ENCODE measurements around the gene PNO1.

Gene PNO1

GRCh38 chr2:68196120-68196716, 38.5 kb downstream of the PNO1 start:
- no peak overlapping the region for H2BK5ac ChIP-seq (ENCODE audit: low read length)
- H2BK120ac ChIP-seq (ENCODE audit: low read depth, low read length), result no peak overlapping the region
- H3K4ac ChIP-seq (ENCODE audit: low read length), result no peak overlapping the region
- no peak overlapping the region for H2AFZ ChIP-seq (ENCODE audit: low read length)
- H3K4me2 ChIP-seq (ENCODE audit: insufficient read depth, low read length, poor library complexity, severe bottlenecking), result no peak overlapping the region
- no peaks in the 10 kb centered on the region for H3K9me3 ChIP-seq (replicated peaks in 1 of 2; ENCODE audit: control insufficient read depth in 2 of 2, insufficient read depth in 1 of 2, low read depth in 1 of 2, low read length in 2 of 2)
- no peak overlapping the region for H2BK12ac ChIP-seq (ENCODE audit: low read length)
- H3K4me3 ChIP-seq (ENCODE audit: low read length in 2 of 2), result no peak overlapping the region
- H3K14ac ChIP-seq (ENCODE audit: low read length), result no peak overlapping the region
- H3K23ac ChIP-seq (ENCODE audit: low read depth, low read length, poor library complexity), result no peak overlapping the region
- no peak overlapping the region for H3K9ac ChIP-seq (ENCODE audit: low read depth, low read length, poor library complexity)
- no peak overlapping the region for H2AK5ac ChIP-seq (ENCODE audit: low read depth, low read length)
- peaks cover 0 to 10% of the 10 kb centered on the region in 2 donors for H3K36me3 ChIP-seq (replicated peaks in 1 of 2; ENCODE audit: control insufficient read depth in 2 of 2, insufficient read depth in 2 of 2, low read length in 2 of 2)
- no peaks in the 10 kb centered on the region for H3K79me1 ChIP-seq (ENCODE audit: low read depth, low read length)
- H3K18ac ChIP-seq (ENCODE audit: low read length), result no peak overlapping the region
- H2BK15ac ChIP-seq (ENCODE audit: low read length), result no peak overlapping the region
- no peak for DNase-seq (ENCODE audit: low spot score)
- H3K4me1 ChIP-seq (ENCODE audit: control insufficient read depth in 2 of 2, insufficient read depth in 1 of 2, low read depth in 1 of 2, low read length in 2 of 2), result no peaks in the 10 kb centered on the region
- H4K8ac ChIP-seq (ENCODE audit: low read depth, low read length), result no peak overlapping the region
- no peak overlapping the region for H4K91ac ChIP-seq (ENCODE audit: low read depth, low read length, poor library complexity)
- H3K27ac ChIP-seq (replicated peaks; ENCODE audit: low read length), result no peak overlapping the region
- WGBS, 2 donors (ENCODE audit: extremely low coverage in 2 of 2, insufficient read length in 2 of 2, insufficient replicate concordance in 1 of 2), result no CpG with 5 or more reads among the region's 4 CpGs
- no peaks in the 10 kb centered on the region for H3K27me3 ChIP-seq (ENCODE audit: control insufficient read depth in 3 of 3, insufficient read depth in 3 of 3, low read depth in 1 of 3, low read length in 3 of 3)

DNA sequence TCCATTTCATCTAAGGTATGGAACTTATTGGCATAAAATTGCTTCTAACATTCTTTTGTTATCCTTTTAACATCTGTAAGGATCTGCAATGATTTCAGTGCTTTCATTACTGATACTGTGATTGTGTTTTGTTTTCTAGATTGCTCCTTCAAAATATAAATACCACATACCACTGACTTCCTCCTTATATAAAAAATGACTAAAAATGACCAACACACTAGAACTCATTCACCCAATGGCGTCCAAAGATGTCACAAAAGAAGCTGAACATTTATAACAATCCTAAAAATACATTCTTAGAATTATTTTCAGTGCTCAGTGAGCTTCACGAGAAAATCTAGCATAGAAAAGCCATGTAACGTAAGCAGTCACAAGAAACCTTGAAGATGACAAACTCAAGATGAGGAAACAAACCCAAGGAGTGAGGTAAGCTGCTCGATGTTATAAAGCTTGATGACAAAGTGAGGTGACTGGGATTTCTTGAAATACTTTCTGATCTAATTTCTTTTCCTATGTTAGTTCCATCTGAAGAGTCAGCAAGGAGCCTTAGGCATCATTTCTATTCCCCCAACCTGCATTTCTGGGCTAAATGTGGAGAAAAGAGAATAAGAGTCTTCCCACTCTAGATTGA, 42.6 kb downstream of the PNO1 start:
- H3K4me3 ChIP-seq (ENCODE audit: low read length in 2 of 2), result no peak overlapping the region
- H3K36me3 ChIP-seq (replicated peaks in 1 of 2; ENCODE audit: control insufficient read depth in 2 of 2, insufficient read depth in 2 of 2, low read length in 2 of 2), result peaks cover 0 to 28% of the 10 kb centered on the region in 2 donors
- H3K4me1 ChIP-seq (ENCODE audit: control insufficient read depth in 2 of 2, insufficient read depth in 1 of 2, low read depth in 1 of 2, low read length in 2 of 2), result no peaks in the 10 kb centered on the region
- H3K14ac ChIP-seq (ENCODE audit: low read length), result no peak overlapping the region
- no peak overlapping the region for H3K9ac ChIP-seq (ENCODE audit: low read depth, low read length, poor library complexity)
- no peak overlapping the region for H2AFZ ChIP-seq (ENCODE audit: low read length)
- H2BK15ac ChIP-seq (ENCODE audit: low read length), result no peak overlapping the region
- no peak overlapping the region for H2BK120ac ChIP-seq (ENCODE audit: low read depth, low read length)
- H2AK5ac ChIP-seq (ENCODE audit: low read depth, low read length), result no peak overlapping the region
- H2BK12ac ChIP-seq (ENCODE audit: low read length), result no peak overlapping the region
- no peak overlapping the region for H3K23ac ChIP-seq (ENCODE audit: low read depth, low read length, poor library complexity)
- no peak overlapping the region for H3K4me2 ChIP-seq (ENCODE audit: insufficient read depth, low read length, poor library complexity, severe bottlenecking)
- H4K91ac ChIP-seq (ENCODE audit: low read depth, low read length, poor library complexity), result no peak overlapping the region
- no peak for DNase-seq (ENCODE audit: low spot score)
- no peaks in the 10 kb centered on the region for H3K79me1 ChIP-seq (ENCODE audit: low read depth, low read length)
- H4K8ac ChIP-seq (ENCODE audit: low read depth, low read length), result no peak overlapping the region
- no peaks in the 10 kb centered on the region for H3K9me3 ChIP-seq (replicated peaks in 1 of 2; ENCODE audit: control insufficient read depth in 2 of 2, insufficient read depth in 1 of 2, low read depth in 1 of 2, low read length in 2 of 2)
- no peak overlapping the region for H3K27ac ChIP-seq (replicated peaks; ENCODE audit: low read length)
- no CpG with 5 or more reads among the region's 4 CpGs for WGBS, 2 donors (ENCODE audit: extremely low coverage in 2 of 2, insufficient read length in 2 of 2, insufficient replicate concordance in 1 of 2)
- H3K4ac ChIP-seq (ENCODE audit: low read length), result no peak overlapping the region
- H3K18ac ChIP-seq (ENCODE audit: low read length), result no peak overlapping the region
- H2BK5ac ChIP-seq (ENCODE audit: low read length), result no peak overlapping the region
- H3K27me3 ChIP-seq (ENCODE audit: control insufficient read depth in 3 of 3, insufficient read depth in 3 of 3, low read depth in 1 of 3, low read length in 3 of 3), result no peaks in the 10 kb centered on the region

- no peak overlapping the region for H2AK5ac ChIP-seq (ENCODE audit: low read depth, low read length)
These were observed 45.9 kb downstream of the PNO1 start for GRCh38 chr2:68203587-68203986.

GRCh38 chr2:68206793-68207192, 49.1 kb downstream of the PNO1 start:
- Histone ChIP-seq H3K4ac (ENCODE audit: low read length) (no peak overlapping the region), H3K4me2 (ENCODE audit: insufficient read depth, low read length, poor library complexity, severe bottlenecking) (no peak overlapping the region), H3K4me3 (ENCODE audit: low read length in 2 of 2) (no peak overlapping the region), H3K27me3 (ENCODE audit: control insufficient read depth in 3 of 3, insufficient read depth in 3 of 3, low read depth in 1 of 3, low read length in 3 of 3) (no peaks in the 10 kb centered on the region), H2BK12ac (ENCODE audit: low read length) (no peak overlapping the region), H3K9ac (ENCODE audit: low read depth, low read length, poor library complexity) (no peak overlapping the region), H3K14ac (ENCODE audit: low read length) (no peak overlapping the region), H2BK120ac (ENCODE audit: low read depth, low read length) (no peak overlapping the region), H3K23ac (ENCODE audit: low read depth, low read length, poor library complexity) (no peak overlapping the region), H2BK5ac (ENCODE audit: low read length) (no peak overlapping the region), H2AK5ac (ENCODE audit: low read depth, low read length) (no peak overlapping the region), H3K36me3 (replicated peaks in 1 of 2; ENCODE audit: control insufficient read depth in 2 of 2, insufficient read depth in 2 of 2, low read length in 2 of 2) (peaks cover 0 to 33% of the 10 kb centered on the region in 2 donors), H3K4me1 (ENCODE audit: control insufficient read depth in 2 of 2, insufficient read depth in 1 of 2, low read depth in 1 of 2, low read length in 2 of 2) (peaks cover 0 to 2% of the 10 kb centered on the region in 2 donors), H3K27ac (replicated peaks; ENCODE audit: low read length) (no peak overlapping the region), H3K79me1 (ENCODE audit: low read depth, low read length) (no peaks in the 10 kb centered on the region), H3K18ac (ENCODE audit: low read length) (no peak overlapping the region), H4K91ac (ENCODE audit: low read depth, low read length, poor library complexity) (no peak overlapping the region), H2BK15ac (ENCODE audit: low read length) (no peak overlapping the region), H2AFZ (ENCODE audit: low read length) (no peak overlapping the region), H3K9me3 (replicated peaks in 1 of 2; ENCODE audit: control insufficient read depth in 2 of 2, insufficient read depth in 1 of 2, low read depth in 1 of 2, low read length in 2 of 2) (peaks cover 0 to 2% of the 10 kb centered on the region in 2 donors), H4K8ac (ENCODE audit: low read depth, low read length) (no peak overlapping the region)
- DNase-seq (ENCODE audit: low spot score), result no peak

More at GRCh38 chr2:68203587-68203986, 45.9 kb downstream of the PNO1 start:
- Histone ChIP-seq H2BK12ac (ENCODE audit: low read length) (no peak overlapping the region), H3K36me3 (replicated peaks in 1 of 2; ENCODE audit: control insufficient read depth in 2 of 2, insufficient read depth in 2 of 2, low read length in 2 of 2) (peaks cover 0 to 28% of the 10 kb centered on the region in 2 donors), H2BK15ac (ENCODE audit: low read length) (no peak overlapping the region), H4K8ac (ENCODE audit: low read depth, low read length) (no peak overlapping the region), H3K18ac (ENCODE audit: low read length) (no peak overlapping the region), H4K91ac (ENCODE audit: low read depth, low read length, poor library complexity) (no peak overlapping the region), H3K9ac (ENCODE audit: low read depth, low read length, poor library complexity) (no peak overlapping the region), H2BK5ac (ENCODE audit: low read length) (no peak overlapping the region), H3K4ac (ENCODE audit: low read length) (no peak overlapping the region), H3K4me3 (ENCODE audit: low read length in 2 of 2) (no peak overlapping the region), H2AFZ (ENCODE audit: low read length) (no peak overlapping the region), H3K9me3 (replicated peaks in 1 of 2; ENCODE audit: control insufficient read depth in 2 of 2, insufficient read depth in 1 of 2, low read depth in 1 of 2, low read length in 2 of 2) (no peaks in the 10 kb centered on the region), H3K14ac (ENCODE audit: low read length) (no peak overlapping the region), H3K4me1 (ENCODE audit: control insufficient read depth in 2 of 2, insufficient read depth in 1 of 2, low read depth in 1 of 2, low read length in 2 of 2) (no peaks in the 10 kb centered on the region), H3K79me1 (ENCODE audit: low read depth, low read length) (no peaks in the 10 kb centered on the region), H2BK120ac (ENCODE audit: low read depth, low read length) (no peak overlapping the region), H3K4me2 (ENCODE audit: insufficient read depth, low read length, poor library complexity, severe bottlenecking) (no peak overlapping the region), H3K27me3 (ENCODE audit: control insufficient read depth in 3 of 3, insufficient read depth in 3 of 3, low read depth in 1 of 3, low read length in 3 of 3) (no peaks in the 10 kb centered on the region), H3K23ac (ENCODE audit: low read depth, low read length, poor library complexity) (no peak overlapping the region), H3K27ac (replicated peaks; ENCODE audit: low read length) (no peak overlapping the region)
- no CpG with 5 or more reads among the region's 3 CpGs for WGBS, 2 donors (ENCODE audit: extremely low coverage in 2 of 2, insufficient read length in 2 of 2, insufficient replicate concordance in 1 of 2)
- no peak for DNase-seq (ENCODE audit: low spot score)
